Left kidney (tissue), 8 donors: ENCODE data around the gene OR8H3. TPM values are rescaled to one million over a fixed set of nuclear protein-coding genes. Genes with fewer than 3 reads are reported as not detected.
"Not testable (repeated sequence)": the region's sequence is repeated elsewhere in the genome, so short reads cannot be mapped to it uniquely, and the experiment has no call there.

ENCODE experiments used
- DNase-seq: peaks from one replicate; pipeline ENCODE4 v3.0.0-alpha.2; 2013
- long read RNA-seq, 8 donors: transcript quantifications; one replicate each; lab custom pipeline, GENCODE V29; 2026
- polyA plus RNA-seq: library from polyadenylated mRNA; unstranded; fragments of 120-200 nt; gene quantifications from one replicate; pipeline ENCODE4 v1.2.1, GENCODE V29; 2013; ENCODE audit not compliant: insufficient read length

Gene OR8H3, protein sequence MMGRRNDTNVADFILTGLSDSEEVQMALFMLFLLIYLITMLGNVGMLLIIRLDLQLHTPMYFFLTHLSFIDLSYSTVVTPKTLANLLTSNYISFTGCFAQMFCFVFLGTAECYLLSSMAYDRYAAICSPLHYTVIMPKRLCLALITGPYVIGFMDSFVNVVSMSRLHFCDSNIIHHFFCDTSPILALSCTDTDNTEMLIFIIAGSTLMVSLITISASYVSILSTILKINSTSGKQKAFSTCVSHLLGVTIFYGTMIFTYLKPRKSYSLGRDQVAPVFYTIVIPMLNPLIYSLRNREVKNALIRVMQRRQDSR
- polyA plus RNA-seq: not detected
- long read RNA-seq, donor 1: 0 reads
- long read RNA-seq, donor 2: 0 reads
- long read RNA-seq, donor 3: 0 reads
- long read RNA-seq, donor 4: 0 reads
- long read RNA-seq, donor 5: 0 reads
- long read RNA-seq, donor 6: 0 reads
- long read RNA-seq, donor 7: 0 reads
- long read RNA-seq, donor 8: 0 reads

GRCh38 chr11:56122073-56122472 is at the start of gene OR8H3:
TSS of gene OR8H3 (plus strand) at chr11:56122373. CDS start at chr11:56122373, 0 bp downstream.
- DNase-seq: no peak

GRCh38 chr11:56089697-56090096 is 32.5 kb upstream of the OR8H3 start:
- DNase-seq: no peak

DNA sequence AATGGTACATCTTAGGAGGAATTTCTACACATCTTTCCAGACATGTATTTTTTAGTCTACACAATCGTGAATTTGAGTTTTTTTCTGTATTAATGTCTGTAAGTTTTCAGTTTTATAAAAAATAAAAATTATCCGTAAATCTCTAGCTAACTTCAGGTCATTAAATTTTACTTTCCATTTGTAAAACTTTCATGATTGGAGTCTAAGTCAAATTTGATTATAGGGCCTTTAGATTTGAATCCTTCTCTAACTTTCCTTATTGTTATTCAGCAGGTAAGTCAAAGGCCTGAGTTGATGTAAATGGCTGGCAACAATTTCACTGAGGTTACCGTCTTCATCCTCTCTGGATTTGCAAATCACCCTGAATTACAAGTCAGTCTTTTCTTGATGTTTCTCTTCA is 29.2 kb upstream of the OR8H3 start, which contains the start of gene OR8I2:
TSS of gene OR8I2 (plus strand) at position 301 of the 400 bp plus-strand sequence. CDS start at position 301, 0 bp downstream.
- no peak for DNase-seq

GRCh38 chr11:56103210-56103737 is 18.9 kb upstream of the OR8H3 start, which contains the start of gene OR8H2:
TSS of gene OR8H2 (plus strand) at chr11:56103687. CDS start at chr11:56105043, 1,356 bp downstream.
- DNase-seq: no peak

DNA sequence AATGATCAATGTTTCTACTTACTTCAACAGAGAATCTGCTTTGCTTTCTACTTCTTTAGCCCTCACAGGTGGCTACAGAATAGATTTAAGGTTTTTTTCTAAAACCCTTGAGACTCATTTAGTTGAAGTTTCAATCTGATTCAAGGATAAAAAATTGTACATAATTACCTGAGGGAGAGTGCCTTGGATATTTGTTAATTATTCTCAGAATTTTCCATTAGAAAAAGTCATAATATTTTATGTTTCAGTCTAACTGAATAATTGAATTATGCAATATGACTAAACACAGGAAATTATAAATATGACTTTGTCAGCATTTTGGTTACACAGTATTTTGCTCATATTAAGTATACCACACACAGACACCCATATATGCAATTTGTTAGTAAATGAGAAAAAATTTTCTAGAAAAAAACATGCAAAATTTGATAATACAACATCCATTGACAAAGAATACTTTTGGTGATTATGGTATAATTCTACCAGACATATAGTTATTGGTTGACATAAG is 18.0 kb downstream of the OR8H3 start, which contains the start of gene OR8J3:
TSS of gene OR8J3 (minus strand) at position 51 of the 511 bp plus-strand sequence. CDS start 2,483 bp downstream, outside the sequence.
- DNase-seq: no peak

- DNase-seq: not testable (repeated sequence)
These were observed 21.5 kb downstream of the OR8H3 start for GRCh38 chr11:56143681-56144080.

DNA sequence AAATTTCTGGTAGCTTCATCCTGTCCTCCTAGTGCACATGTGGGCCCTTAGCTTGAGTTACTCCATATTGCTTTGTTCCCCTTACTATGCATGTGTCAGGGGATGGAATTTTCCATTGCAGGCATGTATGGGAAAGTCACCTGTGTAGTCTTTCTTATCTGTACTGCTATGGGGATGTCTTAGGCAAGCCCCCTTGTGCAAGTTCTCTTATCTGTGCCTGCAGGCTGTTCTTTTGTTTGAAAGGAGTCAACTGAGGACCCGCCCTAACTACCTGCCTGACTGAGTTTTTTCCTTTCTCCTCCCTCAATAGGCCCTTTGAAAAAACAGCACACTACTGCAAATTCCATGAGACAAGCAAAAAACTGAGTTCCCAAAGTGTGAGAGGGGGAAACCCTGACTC is 29.2 kb downstream of the OR8H3 start:
- no peak for DNase-seq

- no peak for DNase-seq
These were observed 30.2 kb downstream of the OR8H3 start for GRCh38 chr11:56152333-56152732.

DNA sequence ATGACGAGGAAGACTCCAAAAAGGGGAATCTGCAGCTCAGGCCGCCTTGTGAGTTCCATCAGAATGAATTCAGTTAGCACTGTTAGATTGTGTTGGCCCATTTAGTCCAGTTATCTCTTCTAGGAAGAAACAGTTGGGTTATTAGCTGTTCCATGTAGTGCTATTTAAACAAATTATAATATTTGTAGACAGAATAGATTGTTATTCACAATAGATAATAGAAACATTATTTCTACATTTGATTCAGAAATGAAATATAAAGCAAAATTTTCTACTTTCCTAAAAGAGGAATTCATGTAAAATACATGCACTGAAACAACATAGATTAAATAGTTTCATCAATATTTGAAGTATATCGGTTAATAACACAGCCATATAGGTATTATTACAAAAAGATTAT is 38.0 kb downstream of the OR8H3 start, which contains the start of gene OR8K5:
TSS of gene OR8K5 (minus strand) at position 101 of the 400 bp plus-strand sequence. CDS start at position 101, 0 bp downstream.
- DNase-seq: no peak

DNA sequence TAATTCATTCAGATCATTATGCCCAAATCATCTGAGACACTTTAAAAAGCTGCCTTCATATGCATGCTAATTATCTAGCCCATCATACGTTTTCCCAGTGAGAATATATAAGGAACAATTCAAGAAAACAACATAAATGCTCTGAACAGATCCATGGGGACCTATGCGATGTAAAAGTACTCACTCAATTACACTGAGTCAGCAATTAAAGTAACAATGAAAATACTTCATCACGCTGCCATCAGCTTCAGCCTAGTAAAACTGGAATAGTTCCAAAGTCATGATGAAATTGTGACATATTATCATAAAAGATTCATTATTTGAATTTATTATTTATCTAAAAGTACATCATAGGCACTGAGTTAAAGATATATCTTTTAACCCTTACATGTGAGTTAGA is 41.6 kb downstream of the OR8H3 start:
- DNase-seq: no peak

- no peak for DNase-seq
These were observed 50.2 kb downstream of the OR8H3 start for GRCh38 chr11:56172256-56172830.

Other genes starting within 250 kb of the OR8H3 start
- gene TRIM51, start 239.1 kb upstream of the OR8H3 start, polyA plus RNA-seq: not detected
- gene OR5W2, start 207.8 kb upstream of the OR8H3 start, polyA plus RNA-seq: not detected
- gene OR5I1, start 186.0 kb upstream of the OR8H3 start, polyA plus RNA-seq: not detected
- gene OR10AG1, start 152.4 kb upstream of the OR8H3 start, polyA plus RNA-seq: not detected
- not detected for gene OR5F1, start 127.7 kb upstream of the OR8H3 start, polyA plus RNA-seq
- gene OR5AS1, start 94.7 kb upstream of the OR8H3 start, polyA plus RNA-seq: 0.07 TPM
- not detected for gene OR8I2, start 29.1 kb upstream of the OR8H3 start, polyA plus RNA-seq
- not detected for gene OR8H2, start 18.7 kb upstream of the OR8H3 start, polyA plus RNA-seq
- gene OR8J3, start 17.8 kb downstream of the OR8H3 start, polyA plus RNA-seq: not detected
- not detected for gene OR8K5, start 37.9 kb downstream of the OR8H3 start, polyA plus RNA-seq
- not detected for gene OR5J2, start 54.2 kb downstream of the OR8H3 start, polyA plus RNA-seq
- not detected for gene OR5T2, start 111.9 kb downstream of the OR8H3 start, polyA plus RNA-seq
- not detected for gene OR5T3, start 129.9 kb downstream of the OR8H3 start, polyA plus RNA-seq
- not detected for gene OR5T1, start 151.8 kb downstream of the OR8H3 start, polyA plus RNA-seq
- 0.05 TPM for gene OR8H1, start 169.9 kb downstream of the OR8H3 start, polyA plus RNA-seq
- not detected for gene OR8K3, start 192.8 kb downstream of the OR8H3 start, polyA plus RNA-seq
- gene OR8K1, start 223.7 kb downstream of the OR8H3 start, polyA plus RNA-seq: not detected
- gene OR8J1, start 231.9 kb downstream of the OR8H3 start, polyA plus RNA-seq: not detected